GM21381 (cell line): ENCODE measurements around the gene SLC22A15.
"Not testable (repeated sequence)": the region's sequence is repeated elsewhere in the genome, so short reads cannot be mapped to it uniquely, and the experiment has no call there.

ENCODE experiments used
- ATAC-seq: cut with Tn5 transposase; IDR thresholded peaks from one replicate; pipeline ENCODE4 v1.9.1; 2021; ENCODE audit warnings: mild to moderate bottlenecking, moderate library complexity; ENCODE audit not compliant: unreplicated experiment

The SLC22A15 gene

DNA sequence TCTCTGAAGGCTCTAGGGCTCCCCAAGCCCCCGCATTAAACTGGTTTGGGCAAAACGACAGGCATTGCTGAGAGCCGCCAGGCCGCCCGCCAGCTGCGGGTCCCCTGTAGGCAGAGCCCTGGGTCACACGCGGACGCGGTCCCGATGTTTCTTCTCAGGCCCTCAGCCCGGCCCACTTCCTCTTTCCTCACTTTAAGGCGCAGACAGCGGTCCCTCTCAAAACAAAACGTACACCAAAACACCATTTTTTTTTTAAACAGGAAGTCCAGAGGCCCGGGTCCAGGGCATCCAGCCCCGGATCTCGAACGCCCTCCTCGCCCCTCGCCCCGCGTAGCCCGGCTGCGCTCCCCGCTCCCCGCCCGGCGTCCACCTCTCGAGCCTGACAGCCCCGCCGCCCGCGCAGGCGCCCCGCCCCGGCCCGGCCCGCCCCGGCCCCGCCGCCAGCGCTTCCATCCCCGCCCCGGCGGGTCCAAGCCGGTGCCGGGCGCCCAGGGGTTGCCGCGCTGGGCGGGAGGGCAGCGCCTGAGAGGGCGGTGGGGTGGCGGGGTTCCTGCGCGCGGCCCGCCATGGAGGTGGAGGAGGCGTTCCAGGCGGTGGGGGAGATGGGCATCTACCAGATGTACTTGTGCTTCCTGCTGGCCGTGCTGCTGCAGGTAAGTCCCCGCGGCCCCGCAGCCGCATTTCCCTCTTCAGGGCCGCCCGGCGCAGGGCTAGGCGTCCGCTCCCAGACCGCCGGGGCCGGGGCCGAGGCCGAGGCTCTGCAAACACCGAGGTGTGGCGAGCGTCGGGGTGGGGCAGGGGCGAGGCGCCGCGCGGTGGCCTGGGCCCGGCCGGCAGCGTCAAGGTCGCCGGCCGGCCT lies at the start of gene SLC22A15:
Gene SLC22A15 (plus strand): TSS at position 452 of the 859 bp plus-strand sequence. CDS start 115 bp downstream, at position 567.
- ATAC-seq, result peak; percentile 82

DNA sequence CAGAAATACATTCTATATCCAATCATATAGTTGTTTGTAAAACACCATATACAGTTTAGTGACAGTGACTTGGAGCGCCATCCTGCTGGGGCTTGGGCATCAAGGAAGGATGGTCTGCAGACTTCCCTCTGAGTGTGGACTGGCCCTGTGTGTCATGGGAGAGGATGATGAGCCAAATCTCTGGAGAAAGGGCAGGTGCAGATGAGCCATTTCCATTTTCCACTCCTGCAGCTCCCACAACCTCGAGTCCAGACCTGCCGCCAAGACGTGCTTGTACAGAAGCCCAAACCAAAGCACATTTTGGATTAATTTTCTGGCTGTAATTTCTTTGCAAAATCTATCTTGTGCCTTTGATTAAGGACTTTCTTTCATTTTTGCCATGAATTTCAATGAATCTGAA lies 48.3 kb upstream of the SLC22A15 start:
- no peak for ATAC-seq

DNA sequence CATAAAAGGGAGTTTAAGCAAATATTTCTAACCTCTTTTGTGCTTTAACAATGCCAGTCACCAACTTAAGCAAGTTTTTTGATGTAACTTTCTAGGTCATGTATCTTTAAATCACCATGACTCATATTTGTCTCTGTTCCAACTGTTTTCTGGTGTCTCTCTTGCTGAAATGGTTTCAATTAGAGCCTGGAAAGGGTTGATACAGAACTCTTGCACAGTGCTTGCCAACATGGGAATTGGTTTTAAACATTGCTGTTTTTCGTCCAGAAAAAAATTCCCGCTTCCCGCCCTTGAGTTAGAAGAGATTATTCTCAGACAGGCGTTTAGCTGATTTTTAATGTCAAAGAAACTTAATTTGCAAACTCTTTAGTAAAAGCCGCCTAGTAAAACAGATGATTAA lies 46.4 kb upstream of the SLC22A15 start:
- no peak for ATAC-seq

DNA sequence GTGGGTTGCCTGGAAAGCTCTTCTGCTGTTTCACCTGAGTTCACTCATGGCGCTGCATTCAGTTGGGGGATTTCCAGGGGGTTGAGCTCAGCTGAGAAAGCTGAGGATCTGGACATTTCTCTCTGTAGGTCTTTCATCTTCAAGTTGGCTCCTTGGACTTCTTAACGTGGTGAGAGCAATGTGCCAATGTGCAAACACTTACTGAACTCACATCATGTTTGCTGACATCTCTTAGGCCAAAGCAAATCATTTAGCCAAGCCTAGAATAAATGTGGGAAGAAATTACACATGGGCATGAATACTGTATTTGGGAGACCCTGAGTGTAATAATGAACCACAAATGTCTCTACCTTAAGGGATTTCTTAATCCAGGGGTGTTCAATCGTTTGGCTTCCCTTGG lies 42.7 kb upstream of the SLC22A15 start:
- ATAC-seq, result no peak

DNA sequence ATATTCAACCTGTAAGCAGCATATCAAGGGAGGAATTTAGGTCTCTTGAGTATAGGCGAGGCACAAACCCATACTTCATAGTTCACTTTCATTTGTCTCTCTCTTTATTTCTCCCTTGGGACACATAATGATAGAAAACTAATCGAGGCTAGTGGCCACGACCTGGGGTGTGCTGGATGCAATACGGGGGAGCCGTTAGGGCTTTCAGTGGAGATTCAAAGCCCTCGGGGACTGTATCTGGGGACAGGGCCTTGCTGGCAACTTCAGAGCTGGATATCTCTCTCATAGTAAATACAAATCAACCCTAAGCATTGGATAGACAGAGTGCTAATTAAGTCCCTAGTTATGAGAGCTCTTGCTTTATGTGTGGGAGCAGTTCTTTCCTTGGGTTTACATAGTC lies 36.9 kb upstream of the SLC22A15 start:
- ATAC-seq, result no peak

DNA sequence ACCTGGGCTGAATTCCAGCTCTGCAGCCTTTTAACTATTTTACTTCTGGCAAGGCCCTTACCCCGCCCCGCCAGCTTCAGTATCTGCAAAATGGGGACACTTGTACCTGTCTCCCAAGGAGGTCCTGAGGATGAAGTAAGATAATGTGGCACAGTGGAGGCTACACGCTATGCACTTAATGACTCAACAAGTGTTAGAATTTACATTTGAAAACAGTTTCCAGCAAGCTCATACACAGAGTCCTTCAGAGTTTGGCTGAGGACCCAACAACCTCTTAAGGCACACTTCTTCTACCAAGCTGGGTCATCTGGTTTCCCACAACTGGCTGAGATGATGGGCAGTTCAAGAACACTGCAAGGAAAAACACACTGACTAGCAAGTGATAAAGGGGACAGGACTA lies 30.2 kb upstream of the SLC22A15 start:
- no peak for ATAC-seq

DNA sequence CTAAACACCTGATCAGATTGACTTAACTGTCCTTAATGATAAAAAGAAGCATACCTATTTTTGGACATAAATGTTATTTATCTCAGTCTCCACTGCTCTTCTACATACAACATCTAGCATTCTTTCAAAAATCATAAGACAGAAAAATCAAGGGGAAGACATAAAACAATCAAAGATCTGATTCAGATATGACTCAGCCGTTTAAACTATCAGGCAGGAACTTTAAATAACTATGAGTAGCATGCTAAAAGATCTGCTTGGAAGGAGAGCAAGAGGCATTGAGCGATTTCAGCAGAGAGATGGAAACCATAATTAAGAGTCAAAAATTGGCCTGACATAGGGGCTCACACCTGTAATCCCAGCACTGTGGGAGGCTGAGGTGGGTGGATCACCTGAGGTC lies 27.2 kb upstream of the SLC22A15 start:
- ATAC-seq, result no peak

DNA sequence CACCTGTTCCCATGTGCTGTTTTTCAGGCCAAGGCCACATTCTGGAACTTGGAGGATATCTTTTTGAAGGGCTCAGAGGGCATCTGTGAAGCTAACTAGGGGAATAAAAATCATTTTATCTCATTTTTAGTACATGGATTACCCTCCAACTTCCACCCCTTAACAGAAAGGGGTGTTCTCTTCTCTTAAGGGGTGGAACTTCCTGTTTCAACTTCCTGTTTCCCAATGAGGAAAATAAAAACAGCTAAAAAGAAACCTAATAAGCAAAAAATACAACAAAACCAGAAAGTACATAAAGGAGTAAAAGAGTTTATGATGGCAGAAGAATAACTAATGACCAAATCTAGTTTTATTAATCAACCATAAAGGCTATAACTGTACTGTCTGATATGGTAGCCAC lies 24.8 kb upstream of the SLC22A15 start:
- ATAC-seq, result no peak

DNA sequence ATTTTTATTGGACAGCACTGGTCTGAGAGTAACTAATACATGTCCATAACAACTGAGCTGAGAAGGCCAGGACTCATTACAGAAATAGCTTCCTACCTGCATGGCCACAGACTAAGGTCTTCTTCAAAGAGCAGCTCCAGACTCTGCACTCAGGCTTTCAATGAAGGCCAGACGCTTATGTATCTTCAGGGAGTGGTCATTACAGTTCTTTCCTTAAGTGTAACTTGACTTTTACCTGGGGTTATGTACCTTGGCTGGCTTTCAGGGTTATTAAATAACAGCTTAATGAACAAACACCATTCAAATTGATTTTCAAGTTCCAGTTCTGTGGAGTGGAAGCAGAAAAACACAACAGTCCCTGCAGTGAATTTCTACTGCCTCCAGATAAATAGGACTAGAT lies 23.8 kb upstream of the SLC22A15 start:
- ATAC-seq, result no peak

DNA sequence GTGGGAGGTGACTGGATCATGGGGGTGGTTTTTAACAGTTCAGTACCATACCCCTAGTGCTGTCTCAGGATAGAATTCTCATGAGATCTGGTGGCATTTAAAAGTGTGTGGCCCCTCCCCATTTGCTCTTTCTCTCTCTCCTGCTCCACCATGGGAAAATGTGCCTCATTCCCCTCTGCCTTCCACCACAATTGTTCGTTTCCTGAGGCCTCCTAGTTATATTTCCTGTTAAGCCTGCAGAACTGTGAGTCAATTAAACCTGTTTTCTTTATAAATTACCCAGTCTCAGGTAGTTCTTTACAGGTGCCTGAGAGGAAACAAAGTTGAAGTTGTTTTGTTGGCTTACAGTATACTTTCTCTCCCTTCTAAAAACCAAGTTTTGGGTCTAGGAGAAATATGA lies 23.1 kb upstream of the SLC22A15 start:
- ATAC-seq, result no peak

DNA sequence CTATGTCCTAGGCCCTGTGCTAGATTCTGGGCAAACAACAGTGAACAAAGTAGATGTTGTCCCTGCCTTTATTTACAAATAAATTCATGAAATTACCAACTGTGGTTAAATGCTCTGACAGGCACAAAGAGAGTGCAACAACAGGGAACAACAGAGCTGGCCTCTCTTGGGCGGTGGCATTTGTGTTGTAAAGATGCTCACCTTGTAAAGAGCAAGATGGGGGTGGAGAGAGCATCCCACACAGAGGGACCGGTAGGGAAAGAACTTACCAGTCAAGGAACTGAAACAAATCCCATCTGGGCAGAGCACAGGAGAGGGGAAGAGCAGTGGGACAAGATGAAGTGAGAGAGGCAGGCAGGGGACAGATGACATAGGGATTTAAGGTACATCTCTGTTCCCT lies 21.6 kb upstream of the SLC22A15 start:
- no peak for ATAC-seq

DNA sequence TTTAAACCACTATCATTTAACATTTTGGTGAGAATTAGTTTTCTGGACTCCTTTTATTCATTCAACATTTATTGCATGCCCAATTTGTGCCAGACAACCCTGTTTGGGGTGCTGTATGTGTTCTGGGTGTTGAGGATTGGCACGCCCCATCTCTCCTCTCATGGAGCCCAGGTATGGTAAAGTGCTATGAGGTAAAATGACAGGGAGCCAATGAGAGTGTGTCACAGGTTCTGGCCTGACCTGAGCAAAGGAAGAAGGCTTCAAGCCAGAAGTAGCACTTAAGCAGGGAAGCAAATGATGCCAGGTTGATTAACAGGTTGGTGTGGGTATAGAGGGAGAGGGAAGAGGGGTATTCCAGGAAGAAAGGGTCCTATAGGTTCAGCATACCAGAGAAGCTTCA lies 21.1 kb upstream of the SLC22A15 start:
- no peak for ATAC-seq

DNA sequence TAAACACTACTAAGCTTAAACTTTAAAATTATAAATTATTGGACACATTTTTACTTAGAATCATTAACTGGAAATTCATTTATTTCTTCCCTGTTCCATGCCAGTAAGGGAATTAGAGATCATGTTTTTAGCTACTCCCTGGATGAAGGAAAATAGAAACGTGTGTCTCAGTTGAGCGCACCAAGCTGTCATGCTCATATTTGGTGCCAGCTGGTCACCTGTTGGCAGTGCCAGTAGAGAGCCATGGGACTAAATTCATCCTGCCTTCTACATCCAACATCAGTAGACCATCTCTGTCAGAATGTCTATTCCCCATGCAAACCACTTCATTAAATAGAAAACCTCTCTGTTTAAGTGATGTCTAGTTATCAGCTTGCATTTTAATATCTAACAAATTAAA lies 17.4 kb upstream of the SLC22A15 start:
- no peak for ATAC-seq

DNA sequence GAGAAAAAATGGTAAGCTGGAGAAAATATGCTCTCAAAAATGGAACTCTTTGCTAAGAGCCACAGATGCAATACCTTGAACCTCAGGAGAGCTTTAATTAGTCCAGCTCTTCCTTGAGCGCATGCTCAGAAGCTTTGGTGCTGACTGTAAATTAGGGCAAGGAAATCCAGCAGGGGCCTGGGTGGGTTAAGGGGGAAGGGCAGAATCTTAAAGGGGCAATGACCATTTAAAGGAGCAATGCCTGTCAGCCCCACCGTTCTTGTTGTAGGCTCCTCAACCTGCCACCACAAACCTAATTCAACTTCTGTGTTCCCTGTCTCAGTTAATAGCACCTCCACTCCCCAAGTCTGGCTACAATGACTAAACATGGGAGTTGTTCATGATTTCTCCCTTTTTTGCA lies 6.8 kb upstream of the SLC22A15 start:
- ATAC-seq, result no peak

DNA sequence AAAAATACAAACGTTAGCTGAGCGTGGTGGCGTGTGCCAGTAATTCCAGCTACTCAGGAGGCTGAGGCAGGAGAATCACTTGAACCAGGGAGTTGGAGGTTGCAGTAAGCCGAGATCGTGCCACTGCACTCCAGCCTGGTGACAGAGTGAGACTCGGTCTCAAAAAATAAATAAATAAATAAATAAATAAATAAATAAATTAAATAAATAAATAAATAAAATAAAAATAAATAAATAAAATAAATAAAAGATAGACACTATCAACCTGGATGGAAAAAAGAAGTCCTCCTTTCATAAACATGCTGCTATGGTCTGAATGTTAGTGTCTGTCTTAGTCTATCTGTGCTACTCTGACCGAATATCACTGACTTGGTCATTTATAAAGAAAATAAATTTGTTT lies 4.5 kb upstream of the SLC22A15 start:
- ATAC-seq, result not testable (repeated sequence)

DNA sequence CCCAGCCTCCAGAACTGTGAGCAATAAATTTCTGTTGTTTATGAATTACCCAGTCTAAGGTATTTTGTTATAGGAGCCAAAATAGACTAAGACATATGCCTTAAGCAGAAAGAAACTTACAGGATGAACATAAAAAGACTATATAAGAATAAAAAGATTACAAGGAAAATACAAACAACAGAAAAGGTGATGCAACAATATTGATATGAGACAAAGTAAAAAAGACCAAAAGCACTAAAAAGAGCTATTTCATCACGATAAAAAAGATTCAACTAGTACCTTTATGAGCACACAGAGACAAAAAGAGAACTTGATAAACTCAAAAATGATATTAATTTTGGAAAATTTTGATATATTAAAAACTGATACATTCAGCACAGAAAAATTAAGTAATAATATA lies 3.2 kb upstream of the SLC22A15 start:
- ATAC-seq, result no peak

DNA sequence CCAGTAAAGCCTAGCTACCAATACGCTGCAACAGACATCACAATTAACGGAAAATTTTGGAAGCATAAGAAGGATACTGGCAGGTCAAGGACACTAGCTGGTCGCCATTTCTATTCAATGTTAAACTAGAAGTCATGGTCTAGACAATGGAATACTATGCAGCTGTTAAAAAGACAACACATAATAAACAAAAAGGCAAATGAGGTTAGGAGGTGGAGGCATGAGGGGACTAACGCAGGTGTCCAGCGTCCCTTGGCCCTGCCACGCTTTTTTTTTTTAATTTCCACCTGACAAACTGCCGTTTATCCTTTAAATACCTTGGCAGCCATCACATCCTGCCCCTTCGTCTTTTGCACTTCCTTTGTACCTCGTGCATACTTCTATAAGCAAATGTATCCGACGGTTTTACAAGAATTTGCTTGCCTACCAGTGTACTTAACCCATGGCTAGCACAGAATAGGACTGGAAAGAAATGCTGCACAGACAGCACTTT lies 698 bp upstream of the SLC22A15 start:
- no peak for ATAC-seq

DNA sequence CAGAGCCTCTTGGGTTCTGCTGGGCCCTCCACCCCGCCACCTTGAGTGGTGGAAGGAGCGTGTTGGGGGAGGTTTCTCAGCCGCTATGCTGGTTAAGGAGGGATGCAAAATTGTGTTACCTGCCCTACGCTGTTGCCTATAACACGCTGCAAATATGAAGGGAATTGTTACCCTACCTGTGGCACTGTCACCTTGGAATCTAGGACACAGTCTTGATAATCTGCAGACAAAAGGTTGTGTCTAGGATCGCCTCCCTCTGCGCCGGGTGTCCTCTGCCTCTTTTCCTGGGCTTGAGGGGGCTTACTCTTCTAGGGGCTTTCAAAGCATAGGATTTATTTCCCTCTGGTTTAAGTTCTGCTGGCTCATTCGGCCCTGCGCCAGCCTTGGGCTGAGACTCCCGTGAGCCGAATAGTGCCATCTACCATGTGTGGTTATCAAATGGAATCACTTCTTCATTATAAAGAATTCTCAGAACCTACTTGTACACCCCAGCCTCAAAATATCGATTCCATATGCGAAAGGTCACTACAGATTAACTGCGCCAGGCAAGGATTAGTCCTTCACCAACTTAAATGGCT lies 697 bp downstream of the SLC22A15 start:
- ATAC-seq, result no peak

DNA sequence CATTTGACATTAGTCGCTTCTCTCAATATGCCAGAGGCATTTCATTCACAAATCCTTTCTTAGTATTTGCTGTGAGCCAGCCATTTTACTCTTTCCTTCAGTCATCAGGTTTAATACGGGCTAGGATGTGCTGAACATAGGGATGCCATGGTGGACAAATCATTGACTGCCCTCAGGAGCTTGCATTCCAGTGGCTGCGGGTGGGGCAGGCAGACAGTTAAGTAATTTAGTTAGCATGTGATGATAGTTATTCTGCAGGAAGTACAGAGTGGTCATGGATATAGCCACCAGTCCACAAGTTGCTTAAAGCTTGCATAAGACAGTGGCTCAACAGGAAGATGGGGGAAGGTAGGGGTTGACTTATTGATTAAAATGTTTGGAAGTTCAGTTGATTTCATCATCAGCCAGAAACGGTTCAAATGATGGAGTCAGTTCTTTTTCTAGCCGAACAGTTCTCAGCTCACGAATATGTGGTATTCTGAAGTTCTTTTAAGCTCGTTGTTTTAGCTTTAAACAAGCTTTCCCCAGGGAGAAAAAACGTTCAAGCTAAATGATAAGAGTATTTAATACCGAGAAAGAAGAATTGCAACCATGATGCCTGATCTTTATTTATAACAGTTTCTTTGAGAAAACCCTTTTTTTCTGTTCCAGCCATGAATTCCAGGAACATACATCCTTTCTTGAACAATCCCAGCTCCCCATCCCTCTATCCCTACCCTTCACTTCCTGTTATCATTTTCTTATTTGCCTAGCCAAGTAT lies 1.4 kb downstream of the SLC22A15 start:
- no peak for ATAC-seq

DNA sequence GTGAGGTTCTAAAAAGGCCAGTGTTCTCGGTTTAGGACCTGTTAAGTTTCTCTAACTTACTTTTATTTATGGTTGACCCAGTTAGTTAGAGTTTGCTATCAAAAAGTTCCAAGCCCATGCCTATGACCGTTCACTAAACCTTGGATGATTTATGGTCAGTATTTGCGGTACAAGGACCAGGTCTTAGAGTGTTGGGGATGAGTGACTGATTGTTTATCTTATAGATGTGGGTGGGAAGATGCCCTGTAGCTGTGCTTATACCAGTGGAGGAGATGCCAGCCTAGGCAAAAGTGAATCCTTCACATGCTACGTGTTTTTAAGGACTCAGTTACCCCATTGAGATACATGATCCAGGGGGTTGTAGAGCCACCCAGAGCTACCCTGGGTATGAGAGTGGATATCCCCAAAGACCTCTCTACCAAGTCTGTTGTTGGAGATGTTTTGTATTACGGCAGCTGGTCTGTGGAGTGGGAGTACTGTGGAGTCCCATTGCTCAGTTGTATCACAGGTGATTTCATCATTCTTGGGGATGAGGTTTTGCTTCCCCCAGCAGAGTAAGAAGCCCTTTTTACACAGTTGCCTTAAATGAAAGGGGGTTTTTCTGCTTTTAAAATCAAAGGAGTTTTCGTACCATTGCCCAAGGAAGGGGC lies 2.1 kb downstream of the SLC22A15 start:
- ATAC-seq, result no peak

DNA sequence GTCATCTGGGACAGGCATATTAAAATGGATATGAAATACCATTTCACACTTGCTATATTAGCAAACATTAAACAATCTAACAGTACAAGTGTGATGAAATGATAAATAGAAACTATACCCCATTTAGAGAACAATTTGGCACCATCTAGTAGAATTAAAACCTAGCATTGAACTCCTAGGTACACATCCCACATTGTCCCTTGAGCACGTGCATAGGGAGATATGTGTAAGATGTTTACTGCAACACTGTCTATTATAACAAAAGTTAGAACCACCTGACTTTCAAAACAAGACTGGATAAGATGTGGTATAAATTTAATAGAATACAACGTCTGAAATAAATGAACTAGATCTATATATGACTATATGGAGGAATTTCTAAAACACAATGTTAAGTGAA lies 3.8 kb downstream of the SLC22A15 start:
- no peak for ATAC-seq
